Subcutaneous adipose tissue (tissue), 4 donors: Measurements from ENCODE around the gene SETMAR. TPM values are rescaled to one million over a fixed set of nuclear protein-coding genes. Genes with fewer than 3 reads are reported as not detected.

Source experiments
- total RNA-seq, 4 donors: library from RNA; depleted of rRNA; stranded (reverse); fragments of >200 nt; gene quantifications; one replicate each; pipeline ENCODE4 v1.1.0, GENCODE V29; 2016
- TF ChIP-seq, protein P1 (sequence below): fragments of 450-650 bp; IDR thresholded peaks from one replicate; pipeline ENCODE4 v1.5.1; 2016; ENCODE audit warnings: low read depth, mild to moderate bottlenecking, control low read depth, antibody characterized with exemption, moderate library complexity

The SETMAR gene
- total RNA-seq, 4 donors from 2014 or later: 23.7 to 65.8 (median 46.4) TPM

DNA sequence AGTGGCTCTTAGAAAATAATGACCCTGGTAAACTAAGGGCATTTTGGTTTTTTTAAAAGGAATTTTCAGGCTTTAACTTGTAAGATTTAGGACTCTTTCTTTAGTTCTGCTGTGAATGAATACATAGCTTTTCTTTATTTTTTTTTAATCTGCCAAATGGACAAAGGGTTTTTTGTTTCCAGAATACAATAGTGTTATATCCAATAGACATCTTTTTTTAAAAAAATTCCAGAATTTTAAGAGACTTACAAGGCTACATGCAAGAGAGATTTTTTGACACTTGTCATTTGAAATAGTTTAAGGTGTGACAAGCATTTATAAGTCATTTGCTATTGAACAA lies 38.1 kb downstream of the SETMAR start:
- TF ChIP-seq, protein P1, sequence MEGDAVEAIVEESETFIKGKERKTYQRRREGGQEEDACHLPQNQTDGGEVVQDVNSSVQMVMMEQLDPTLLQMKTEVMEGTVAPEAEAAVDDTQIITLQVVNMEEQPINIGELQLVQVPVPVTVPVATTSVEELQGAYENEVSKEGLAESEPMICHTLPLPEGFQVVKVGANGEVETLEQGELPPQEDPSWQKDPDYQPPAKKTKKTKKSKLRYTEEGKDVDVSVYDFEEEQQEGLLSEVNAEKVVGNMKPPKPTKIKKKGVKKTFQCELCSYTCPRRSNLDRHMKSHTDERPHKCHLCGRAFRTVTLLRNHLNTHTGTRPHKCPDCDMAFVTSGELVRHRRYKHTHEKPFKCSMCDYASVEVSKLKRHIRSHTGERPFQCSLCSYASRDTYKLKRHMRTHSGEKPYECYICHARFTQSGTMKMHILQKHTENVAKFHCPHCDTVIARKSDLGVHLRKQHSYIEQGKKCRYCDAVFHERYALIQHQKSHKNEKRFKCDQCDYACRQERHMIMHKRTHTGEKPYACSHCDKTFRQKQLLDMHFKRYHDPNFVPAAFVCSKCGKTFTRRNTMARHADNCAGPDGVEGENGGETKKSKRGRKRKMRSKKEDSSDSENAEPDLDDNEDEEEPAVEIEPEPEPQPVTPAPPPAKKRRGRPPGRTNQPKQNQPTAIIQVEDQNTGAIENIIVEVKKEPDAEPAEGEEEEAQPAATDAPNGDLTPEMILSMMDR: no peak

DNA sequence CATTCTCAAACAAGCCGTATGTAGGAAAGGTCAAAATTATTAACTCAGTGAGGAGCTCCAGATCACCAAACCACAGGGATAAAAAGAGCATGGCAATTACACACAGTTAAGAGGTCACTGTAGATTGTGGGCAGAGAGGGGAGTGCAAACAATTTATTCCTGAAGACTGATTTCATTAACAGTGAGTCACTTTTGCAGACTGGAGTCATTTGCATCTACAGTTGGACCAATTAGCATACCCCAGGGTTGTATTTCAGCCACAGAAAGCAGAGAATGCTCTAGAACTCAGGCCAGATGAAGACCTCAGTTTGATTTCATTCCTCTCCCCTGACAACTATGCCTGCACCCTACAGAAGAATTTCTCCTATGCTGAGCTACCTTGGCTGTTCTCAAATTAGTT lies 40.1 kb downstream of the SETMAR start:
- TF ChIP-seq, protein P1: no peak

DNA sequence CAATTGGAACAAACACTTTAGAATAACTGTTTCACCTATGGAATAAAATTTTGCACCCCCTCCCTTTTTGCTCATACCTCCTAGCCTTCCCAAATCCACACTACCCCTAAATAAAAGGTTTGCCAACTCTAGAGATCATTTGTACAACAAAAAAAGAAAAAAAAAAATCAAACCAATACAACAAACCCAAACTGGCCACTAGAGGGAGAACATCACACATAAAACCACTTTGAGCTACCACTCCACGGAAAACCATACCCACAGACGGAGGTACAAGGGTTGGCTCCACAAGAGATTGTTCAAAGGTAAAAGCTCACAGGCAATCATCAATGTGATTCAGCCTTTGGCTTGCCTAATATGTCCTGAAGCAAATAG lies 47.6 kb downstream of the SETMAR start:
- TF ChIP-seq, protein P1: no peak

DNA sequence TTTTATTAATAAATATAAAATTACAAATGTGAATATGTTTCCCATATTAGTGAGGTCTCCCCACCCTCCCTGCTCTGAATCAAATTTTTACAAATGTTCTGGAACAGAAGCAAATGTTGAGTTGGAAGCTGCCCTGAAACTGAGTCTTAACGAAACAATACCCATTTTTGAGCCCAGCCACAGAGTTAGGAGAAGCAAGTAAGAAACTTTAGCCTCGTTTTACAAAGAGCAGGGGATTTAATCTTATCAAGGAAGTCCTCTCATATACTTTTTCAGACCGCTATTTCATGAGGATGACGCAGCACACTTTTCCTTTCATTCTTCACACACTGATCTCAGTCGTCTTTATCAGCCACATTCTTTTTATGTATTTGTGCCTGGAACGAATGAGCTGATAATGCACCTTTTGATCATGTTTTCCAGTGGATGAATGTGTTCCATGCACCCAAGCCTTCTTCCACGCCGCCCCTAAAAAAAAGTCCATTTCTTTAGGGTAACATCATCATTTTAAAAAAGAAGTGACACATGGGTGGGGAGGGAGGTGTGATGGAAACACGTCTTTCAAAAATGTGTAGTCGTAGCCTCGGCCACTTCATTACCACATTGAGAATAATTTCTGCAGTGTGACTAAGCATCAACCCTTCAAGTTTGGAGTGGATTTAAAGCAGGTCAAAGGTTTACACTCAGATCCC lies 48.1 kb downstream of the SETMAR start:
- TF ChIP-seq, protein P1: no peak

DNA sequence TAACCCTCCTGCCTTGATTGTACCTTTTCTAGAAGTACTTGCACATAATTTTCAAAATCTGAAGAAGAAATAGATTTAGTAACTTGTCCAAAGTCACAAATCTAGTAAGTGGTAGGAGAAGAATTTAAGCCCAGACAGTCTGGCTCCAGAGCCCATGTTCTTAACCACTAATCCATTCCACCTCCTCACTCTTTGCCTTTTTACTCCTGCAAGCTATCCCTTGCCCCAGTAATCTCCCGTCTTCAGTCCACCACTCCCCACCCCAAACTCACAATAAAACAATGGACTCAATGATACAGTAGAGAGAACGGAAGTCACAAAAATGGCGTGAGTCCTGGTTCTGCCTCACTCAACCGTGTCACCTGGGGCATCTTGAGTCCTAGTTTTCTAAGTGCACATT lies 48.7 kb downstream of the SETMAR start:
- TF ChIP-seq, protein P1: no peak

DNA sequence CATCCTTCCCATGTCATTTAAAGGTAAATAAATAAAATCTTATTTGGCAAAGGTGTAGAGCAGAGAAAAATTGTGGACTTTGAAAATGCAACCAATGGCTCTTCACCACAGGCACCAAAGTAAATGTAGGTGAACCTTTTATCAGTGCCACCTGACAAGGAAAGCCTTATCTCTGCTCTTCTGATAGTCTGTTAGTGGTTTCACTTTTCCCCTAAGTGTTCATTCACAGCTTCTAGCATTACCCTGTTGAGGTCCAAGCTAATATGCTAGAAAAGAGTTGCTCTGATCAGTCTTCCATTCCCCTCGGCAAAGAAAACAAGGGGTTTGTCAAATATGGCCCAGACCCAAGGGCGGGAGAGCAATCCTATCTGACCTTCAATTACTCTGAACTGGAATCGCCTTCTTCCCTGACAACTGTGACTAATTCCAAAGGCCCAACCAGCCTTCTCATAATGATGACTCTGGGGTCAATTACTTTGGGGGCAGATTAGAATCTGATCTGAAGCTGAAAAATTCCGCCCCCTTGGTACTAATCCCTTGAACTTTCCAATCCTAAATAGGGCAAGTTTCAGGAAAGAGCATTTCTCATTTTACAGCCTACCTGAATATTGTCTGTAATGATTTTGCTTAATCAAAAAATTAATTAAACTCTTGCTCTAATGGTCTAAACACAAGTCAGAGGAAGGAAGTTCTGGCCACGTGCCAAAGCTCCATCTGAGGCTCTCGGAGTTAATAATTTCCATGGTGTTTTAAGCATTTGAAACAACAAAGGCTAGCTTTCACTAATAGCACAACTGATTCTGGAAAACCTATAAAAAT lies 52.4 kb downstream of the SETMAR start:
- TF ChIP-seq, protein P1: no peak

DNA sequence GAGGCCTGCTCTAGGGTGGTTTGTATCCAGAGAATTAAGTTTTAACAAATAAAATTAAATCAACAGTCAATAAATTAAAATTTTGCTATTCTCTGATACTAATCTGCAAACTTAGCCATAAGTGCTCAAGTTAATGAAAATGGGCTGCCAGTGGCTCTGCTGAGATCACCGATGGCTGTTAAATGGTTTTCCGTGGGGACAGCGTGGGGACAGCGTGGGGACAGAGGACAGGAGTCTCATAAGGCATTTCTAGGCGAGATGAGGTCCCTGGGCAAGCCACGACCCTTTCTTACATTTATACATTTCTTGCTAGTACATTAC lies 53.0 kb downstream of the SETMAR start:
- TF ChIP-seq, protein P1: no peak
